ENCODE results near the gene TREML2.
"Not testable (repeated sequence)": the region's sequence is repeated elsewhere in the genome, so short reads cannot be mapped to it uniquely, and the experiment has no call there.

The TREML2 gene

DNA sequence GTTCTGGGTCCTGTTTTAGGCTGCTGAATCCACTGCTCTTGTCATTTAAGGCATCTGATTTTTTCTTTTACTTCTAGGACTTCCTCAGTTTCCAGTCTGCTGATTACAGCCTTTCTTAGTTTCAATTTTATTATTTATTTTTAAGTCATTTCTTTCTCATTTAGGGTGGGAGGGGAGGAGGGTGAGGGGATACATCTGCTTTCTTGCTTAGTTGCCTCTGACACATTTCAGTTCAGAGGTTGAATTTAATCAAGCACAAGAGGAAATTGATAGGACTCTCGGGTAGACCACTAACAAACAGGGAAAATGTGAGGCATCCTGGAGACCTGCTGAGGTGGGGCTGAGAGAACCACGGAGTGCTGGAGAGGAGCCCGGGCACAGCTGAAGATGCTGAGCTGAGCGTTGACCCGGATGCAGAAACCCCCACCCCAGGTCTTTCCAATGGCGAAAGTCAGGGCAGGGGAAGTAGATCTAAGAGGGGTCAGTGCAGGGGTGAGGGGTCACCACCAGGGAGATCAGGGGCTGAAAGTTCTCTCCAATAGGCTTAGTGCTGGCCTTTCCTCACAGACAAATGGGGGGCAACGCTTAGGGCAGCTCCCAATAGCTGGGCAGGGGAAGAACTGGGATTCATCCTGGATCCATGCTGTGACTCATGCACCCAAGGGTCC is 7.6 kb upstream of the TREML2 start:
- no peak for DNase-seq (ENCODE audit: low spot score)

DNA sequence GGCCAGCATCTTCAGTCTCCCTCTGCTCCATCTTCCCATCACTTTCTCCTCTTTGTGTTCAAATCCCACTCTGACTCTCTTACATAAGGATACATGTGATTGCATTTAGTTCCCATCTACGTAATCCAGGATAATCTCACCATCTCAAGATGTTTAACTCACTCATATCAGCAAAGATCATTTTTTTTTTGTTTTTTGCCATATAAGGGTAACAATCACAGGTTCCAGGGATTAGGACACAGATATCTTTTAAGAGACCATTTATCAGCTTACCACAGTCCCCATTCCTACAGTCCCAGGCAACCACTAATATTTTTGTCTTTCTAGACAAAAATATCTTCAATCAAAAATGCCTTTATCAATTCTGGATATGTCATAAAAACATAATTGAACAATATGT is 3.2 kb upstream of the TREML2 start:
- no peak for DNase-seq (ENCODE audit: low spot score)

DNA sequence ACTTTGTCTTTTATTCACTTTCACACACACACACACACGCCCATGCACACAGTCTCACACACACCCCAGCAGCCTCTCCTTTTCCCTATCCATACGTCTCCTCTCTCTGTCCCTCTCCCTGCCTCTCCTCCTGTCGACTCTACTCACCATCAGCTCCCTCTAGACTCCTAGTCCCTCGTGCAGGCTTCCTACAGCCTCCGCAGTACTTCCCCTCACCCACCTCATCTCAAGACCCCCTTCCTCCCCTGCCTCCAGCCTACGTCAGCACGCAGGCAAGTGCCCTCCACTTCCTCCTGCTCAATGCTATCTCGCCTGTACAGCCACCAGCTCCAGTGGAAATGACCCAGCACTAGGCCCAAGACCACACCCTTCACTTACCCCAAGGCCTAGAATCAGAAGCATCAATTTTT is 820 bp upstream of the TREML2 start:
- DNase-seq (ENCODE audit: low spot score): no peak

DNA sequence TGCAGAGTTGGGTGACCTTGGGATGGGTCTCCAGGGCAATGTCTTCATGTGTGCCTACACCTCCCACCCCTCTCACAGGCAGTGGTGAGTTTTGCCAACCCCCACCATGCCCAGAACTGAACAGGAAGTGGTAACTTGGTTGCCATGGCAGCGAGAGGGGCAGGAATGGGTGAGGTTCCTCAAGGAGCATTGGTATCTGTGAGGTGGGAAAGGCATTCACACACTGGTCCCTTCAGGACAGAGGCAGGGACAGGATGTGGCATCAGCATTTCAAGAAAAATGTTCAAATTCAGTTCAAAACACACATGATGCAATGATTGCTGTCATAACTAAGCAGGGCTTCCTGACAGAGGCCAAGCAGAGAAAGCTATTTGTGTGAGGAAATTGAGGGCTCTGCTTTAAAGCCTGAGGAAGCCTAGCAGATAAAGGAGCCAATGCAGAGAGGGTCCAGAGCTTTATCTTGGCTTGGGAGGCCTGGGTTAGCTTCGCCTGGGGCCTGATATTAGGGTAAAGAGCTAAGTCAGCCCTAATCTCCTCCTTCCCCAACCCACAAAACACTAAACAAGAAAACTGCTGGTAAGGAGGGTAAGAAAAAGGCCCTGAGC is 551 bp downstream of the TREML2 start:
- DNase-seq (ENCODE audit: low spot score): no peak

DNA sequence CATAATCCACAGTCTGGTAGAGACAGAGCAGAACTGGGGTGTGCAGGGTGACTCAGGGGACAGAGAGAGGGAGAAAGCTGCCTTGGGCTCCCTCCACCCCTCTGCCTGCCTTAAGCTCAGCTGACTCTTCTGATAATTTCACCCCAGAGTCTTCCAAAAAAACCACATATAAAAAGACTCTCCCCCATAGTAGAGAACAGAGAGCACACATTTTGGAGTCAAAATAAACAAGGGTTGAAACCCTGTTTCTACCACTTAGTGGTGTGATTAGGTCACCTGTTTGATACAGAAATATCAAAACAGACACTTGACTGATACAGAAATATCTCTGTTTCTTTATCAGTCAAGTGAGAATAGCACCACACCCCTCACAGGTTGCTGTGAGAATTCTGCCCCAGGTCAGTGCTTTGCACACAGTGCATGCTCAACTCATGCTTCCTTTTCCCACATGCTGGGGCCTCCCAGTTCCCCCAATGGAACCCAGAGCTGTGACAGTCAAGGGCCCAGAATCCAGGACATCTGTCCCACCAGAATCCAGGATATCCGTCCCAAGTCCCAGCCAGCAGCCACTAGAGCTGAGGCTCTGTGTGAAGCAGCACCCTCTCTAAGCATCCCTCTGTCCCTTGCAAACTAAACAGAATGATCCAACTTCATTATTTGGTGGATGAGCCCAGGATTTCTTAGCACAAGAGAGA is 1.2 kb downstream of the TREML2 start:
- DNase-seq (ENCODE audit: low spot score): no peak

DNA sequence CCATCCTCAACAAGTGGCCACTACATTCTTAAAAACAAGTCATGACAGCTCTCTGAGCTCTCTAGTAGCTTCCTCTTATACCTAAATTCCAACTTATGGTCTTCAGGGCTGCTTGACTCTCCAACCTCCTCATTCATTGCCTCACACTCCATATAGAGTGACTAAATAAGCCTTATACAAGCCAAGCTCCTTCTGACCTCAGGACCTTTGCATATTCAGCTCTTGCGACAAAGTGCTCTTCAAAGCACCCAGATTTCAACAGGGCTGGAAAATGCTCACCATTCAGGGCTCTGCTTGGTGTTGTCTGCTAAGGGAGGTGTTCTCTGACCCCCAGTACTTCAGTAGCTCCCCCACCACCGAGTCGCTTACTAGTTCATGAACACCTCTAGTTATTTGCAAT is 3.7 kb downstream of the TREML2 start:
- no peak for DNase-seq (ENCODE audit: low spot score)

DNA sequence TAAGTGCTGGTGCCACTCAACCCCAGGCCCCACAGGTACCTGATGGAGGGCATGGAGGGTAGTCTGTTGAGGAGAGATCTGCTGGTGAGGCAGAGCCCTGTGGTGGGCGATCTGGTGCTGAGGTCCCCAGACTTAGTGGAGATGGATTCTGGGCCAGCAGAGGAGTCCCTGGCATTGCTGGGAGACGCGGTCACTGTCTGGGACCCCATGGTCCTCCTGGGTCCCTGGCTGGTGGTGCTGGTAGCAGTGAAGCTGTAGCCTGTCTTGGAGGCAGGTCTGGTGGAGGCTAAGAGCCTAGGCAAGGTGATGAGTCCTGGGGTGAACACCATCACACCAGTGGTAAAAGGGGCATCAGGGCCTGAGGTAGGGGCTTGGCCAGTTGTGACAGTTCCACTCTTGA is 6.6 kb downstream of the TREML2 start:
- no peak for DNase-seq (ENCODE audit: low spot score)

DNA sequence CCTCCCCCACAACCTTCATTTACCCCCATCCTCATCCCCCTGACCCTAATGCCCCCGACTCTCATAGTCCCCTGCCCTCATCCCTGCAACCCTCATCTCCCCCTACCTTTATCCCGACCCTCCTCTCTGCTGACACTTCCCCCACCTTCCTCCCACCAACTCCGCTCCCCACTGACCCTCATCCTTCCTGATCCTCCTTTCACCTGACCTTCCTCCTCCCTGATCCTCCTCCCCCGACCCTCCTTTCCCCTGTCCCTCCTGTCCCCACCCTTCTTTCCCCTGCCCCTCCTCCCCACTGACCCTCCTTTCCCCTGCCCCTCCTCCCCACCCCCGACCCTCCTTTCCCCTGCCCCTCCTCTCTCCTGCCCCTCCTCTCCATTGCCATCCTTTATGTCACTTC is 7.1 kb downstream of the TREML2 start:
- DNase-seq (ENCODE audit: low spot score): no peak

DNA sequence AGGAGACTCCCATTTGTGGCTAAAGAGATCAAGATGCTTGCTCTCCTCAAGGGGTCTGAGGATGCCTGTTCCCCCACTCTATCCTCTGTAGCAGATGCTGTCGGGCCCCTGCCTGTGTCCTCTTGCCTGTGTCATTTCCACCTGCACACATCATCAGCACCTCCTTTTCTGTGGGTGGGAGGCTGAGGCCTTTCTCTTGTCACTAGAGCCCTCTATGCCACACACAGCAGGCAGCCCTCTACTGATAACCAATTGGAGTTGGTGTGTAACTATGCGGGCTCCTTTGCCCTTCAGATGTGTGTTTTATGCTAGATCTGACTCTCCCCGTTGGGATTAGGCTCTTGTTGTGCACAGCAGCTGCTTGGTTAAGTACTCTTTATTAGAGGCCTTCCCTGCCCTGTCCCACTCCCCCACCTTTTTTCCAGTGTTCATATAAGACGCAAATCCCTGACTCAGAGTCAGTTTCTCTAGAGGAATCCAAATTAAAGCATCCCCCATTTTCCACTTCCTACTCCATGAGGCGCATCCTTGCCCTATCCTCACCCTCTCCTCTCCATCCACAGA is 7.7 kb downstream of the TREML2 start:
- DNase-seq (ENCODE audit: low spot score): no peak

DNA sequence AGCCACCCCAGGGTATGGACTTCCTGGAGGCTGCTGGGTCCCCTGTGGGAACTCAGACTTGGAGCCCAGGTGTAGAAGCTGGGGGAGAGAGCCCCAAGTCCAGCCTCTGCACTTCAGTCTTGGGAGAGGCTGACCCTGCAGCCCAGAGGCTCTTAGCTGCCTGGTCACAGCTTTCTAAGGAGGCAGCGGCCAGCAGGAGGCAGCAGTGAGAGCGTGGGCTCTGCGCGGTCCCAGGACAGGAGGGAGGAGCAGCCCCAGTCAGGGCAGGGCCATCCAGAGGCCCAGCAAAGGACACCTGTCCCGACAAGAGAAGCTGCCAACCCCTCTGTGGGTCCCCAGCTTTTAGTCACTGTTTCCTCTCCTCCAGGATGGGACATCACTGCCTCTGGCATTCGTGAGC is 9.4 kb downstream of the TREML2 start:
- peak; percentile 23 for DNase-seq (ENCODE audit: low spot score)

DNA sequence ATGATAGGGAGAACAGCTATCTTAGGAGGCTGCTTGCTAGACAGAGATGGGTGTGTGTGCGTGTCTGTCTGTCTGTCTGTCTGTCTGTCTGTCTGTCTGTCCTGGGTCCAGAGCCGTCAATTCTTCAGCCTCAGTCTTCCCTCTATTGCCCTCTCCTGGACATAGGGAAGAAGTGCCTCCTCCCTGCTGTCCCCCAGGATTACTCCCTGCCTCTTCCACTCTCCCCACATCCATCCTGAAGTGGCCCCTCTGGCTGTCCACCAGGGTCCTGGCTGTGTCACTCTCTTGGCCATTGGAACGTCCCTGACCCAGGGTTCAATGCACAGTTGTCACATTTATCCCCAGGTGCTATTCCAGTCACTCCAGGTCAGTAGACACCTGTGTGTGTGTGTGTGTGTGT is 10.2 kb downstream of the TREML2 start:
- DNase-seq (ENCODE audit: low spot score): no peak

DNA sequence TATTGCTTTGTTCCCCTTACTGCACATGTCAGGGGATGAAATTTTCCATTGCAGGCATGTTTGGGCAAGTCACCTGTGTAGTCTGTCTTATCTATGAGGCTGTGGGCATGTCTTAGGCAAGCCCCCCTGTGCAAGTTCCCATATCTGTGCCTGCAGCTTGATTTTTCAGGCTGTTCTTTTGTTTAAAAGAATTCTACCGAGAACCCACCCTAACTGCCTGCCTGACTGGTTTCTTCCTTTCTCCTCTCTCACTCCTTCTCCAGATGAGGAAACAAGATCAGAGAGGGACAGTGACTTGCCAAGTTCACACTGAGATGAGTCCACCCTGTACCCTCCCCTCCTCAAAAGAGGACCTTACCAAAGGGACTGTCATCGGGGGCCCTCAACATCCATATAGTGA is 11.0 kb downstream of the TREML2 start:
- DNase-seq (ENCODE audit: low spot score): no peak

DNA sequence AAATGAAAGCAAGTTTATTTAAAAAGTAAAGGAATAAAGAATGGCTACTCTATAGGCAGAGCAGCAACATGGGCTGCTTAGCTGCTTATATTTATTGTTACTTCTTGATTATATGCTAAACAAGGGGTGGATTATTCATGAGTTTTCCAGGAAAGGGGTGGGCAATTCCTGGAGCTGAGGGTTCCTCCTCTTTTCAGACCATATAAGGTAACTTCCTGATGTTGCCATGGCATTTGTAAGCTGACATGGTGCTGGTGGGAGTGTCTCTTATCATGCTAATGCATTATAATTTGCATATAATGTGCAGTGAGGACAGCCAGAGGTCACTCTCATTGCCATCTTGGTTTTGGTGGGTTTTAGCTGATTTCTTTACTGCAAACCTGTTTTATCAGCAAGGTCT is 11.9 kb downstream of the TREML2 start:
- not testable (repeated sequence) for DNase-seq (ENCODE audit: low spot score)

DNA sequence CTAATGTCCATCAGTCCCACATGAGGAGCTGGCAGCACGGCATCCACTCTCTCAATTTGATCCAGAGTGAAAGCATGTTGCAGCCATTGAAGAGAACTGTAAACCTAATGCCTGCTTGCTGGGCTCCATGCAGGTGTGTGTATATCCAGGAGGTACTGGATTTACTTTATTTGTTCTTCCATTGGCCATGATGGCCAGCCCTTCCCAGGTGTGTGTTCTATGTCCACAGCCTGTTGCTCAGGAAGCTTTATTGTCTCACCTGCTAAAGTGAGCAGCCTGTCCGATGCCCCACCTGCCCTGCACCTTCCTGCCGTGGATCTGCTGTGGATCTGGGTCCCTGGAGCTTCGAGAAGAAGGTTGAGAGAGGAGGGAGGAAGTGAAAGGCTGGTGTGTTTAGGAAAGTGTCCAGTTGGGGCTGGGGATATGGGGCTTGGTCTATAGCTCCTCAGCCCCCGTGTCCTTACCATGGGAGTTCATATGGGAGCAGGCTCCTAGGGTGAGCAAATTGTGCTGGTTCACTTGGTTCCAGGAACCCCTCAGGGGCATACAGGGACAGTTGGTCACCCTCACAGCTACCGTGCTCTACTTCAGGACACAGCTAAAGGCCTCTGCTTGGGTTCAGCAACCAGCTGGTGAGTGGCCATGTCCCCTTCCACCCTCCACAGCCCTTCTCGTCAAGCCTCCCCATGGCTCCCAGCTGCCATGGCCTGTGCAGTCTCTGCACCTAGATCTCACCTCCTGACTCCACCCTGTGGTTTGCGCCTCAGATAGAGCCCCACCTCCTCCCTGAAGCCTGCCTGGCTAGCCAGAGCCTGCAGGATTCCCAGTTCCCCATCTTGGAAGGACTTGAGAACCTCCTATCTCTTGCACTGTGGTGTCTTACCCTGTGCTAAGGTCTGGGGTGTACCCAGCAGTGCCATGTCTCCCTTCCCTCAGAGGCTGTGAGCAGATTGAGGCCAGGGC is 12.7 kb downstream of the TREML2 start:
- DNase-seq (ENCODE audit: low spot score): no peak

DNA sequence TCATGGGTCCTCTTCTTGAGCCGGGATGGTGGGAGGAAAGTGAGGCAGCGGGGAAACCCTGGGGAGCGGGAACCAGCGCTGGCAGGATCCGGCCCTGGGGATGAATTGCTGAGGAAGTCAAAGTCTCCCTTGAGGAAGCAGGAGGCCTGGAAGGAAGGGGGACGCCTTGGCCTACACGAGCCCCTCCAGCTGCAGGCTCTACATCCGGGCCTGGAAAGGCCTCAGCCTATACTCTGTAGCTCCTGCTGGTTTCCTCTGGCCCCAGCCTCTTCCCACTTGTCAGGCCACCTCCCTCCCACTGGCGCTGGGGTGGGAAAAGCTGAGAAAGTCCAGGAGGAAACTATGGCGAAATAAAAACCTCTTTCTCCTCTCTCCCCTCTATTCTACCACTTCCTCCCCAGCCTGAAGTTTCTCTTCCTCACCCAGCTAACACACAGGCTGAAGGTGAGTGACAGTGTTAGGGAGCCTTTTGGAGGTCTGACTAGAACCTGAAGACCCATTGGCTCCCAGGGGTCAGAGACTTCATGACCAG is 14.9 kb downstream of the TREML2 start:
- no peak for DNase-seq (ENCODE audit: low spot score)

DNA sequence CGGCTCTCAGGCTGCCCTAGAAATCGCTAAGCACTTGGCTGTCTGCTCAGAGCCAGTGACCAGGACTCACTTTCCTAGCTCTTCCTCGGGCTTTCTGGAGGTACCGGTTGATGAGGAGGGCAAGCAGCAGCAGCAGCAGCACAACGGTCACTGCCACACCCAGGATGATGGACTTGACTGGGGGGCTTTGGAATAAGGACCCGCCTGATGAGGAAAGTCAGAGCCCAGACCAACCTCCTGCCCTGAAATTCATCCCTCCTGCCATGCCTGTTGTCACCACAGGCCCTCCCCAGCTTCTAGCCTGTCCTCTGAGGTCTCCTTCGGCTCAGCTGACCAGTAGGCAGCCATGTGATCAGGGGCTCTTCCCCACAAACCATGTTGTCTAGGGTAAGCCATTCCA is 16.2 kb downstream of the TREML2 start:
- no peak for DNase-seq (ENCODE audit: low spot score)

DNA sequence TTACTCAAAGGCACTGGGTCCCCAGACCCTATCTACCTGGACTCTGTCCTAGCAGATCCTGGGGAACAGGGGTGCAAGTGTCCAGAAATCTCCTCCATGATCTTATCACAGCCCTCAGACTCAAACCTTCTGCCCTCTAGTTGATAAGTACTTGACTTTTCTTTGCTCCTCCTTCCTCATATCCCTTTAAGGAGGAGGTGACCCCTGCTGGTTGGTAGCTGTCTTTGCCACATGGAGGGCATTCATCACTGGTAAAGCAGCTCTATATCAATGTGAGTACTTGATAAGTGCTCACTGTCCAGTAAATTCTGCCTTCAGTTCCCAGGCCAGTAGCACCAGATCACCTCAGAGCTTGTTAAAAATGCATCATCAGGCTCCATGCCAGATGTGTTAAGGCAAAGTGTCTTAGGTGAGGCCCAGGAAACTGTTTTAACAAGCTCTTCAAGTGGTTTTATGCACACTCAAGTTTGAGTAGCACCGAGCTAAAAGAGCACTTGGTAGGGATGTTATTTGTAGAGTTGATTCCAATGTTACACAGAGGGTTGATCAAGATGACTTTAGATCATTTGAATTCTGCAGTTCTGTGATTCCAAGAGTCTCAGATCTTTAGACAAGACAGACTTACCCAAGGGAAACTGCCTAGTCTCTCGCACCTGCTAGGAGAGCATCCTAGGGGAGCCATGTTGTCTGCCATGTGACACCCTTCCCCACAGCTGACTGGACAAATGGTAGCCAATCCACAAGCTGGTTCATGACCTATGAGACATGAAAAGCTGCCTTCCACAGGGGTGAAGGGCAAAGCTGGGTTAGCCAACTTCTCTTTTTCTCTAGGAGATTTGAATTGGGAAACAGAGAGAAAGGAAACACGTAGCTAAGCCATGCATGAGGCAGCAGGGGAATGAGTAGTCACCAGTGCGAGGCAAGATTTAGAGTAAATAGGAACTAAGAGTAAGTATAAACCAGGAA is 18.6 kb downstream of the TREML2 start:
- DNase-seq (ENCODE audit: low spot score): peak; percentile 53

DNA sequence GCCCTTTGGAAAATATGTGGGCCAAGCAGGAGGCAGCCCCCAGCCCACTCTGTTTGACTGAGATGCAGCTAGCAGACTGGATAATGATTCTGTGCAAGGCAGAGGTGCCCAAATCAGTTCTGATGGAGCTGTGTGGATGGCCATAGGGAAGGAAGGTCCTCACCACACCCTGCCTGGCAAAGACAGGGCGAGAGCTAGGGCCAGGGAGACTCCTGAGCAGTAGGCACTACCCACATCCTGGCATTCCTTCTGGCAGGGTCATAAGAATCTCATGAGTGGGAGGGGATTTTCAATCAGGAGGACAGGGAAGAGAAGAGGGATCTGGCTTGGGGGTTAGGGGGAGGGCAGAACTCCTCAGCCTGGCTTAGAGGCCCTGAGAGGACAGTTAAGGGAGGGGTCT is 19.4 kb downstream of the TREML2 start:
- DNase-seq (ENCODE audit: low spot score): no peak

DNA sequence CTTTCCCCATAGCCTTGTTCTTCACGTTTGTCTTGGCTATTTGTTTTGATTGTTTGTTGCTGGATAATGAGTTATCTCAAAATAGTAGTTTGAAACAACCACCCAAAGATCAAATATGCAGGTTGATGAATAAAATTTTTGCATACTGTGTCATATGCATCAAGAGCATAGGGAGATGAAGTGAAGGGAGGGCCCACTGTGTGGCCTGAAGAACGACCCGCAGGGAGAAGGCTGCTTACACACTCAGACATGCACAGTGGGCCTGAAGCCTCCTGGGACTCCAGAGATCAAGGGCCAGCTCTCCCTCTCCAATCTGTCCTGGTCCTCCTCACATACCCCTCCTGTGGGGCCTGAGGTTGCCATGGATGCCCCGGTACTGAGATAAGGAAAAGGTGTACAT is 21.8 kb downstream of the TREML2 start:
- no peak for DNase-seq (ENCODE audit: low spot score)

DNA sequence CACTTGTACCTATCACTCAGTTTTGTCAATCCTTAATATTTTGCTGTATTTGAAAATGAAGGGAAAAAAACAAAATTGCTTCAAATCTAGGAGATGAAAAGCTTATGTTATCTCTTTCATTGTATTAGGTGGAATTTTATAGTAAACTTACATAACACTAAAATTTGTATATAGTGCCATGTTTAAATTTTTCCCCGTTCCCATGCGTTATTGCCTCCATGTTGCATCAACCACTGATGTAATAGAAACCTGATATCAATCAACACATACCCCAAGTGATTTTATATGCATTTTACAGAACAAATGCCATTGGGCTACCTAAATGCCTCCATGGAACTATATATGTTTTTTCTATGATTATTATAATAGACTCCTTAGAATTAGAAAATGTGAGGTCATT is 23.3 kb downstream of the TREML2 start:
- no peak for DNase-seq (ENCODE audit: low spot score)

DNA sequence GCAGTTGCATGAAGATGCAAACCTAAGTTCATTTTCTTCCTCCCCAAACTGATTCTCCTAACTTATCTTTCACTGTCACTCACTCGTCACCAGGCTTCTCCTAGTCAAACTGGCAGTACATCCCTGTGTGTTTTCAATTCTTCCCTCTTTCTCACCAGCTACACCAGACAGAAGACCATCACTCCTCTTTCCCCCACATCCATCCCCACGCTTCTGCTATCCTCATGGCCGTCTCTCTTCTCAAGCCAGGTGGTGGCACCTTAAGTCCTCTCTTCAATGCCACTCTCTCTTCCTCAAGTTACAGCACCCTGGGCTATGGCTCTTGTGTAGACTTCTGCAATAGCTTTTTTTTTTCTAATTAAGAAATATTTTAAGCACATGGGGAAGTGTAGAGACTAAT is 23.7 kb downstream of the TREML2 start:
- DNase-seq (ENCODE audit: low spot score): no peak

All from AG08395 (cell line).